T-helper 17 cell (primary cell): ENCODE data around the gene ANKRD26. TPM values are rescaled to one million over a fixed set of nuclear protein-coding genes. Genes with fewer than 3 reads are reported as not detected.
A peak's percentile ranks its signal among the peaks of the same experiment; 100 is the strongest.

Experiments used
- ATAC-seq: fragments of 150-1000 bp; cut with Tn5 transposase; 2 replicates; pipeline ENCODE4 v1.10.0; 2021; ENCODE audit warnings: mild to moderate bottlenecking, moderate library complexity
- DNase-seq, 3 donors: peaks; one replicate each; pipeline versions ENCODE4 v3.0.0 to v3.0.0-alpha.2; 2020 to 2021
- H3K9me3 ChIP-seq: one replicate; pipeline ENCODE4 v1.7.0; 2013; ENCODE audit warnings: low read length, mild to moderate bottlenecking; ENCODE audit not compliant: control insufficient read depth, poor library complexity, severe bottlenecking
- H3K27ac Mint-ChIP-seq: one replicate; pipeline ENCODE4 v1.8.0; 2022; ENCODE audit warnings: mild to moderate bottlenecking, moderate library complexity, mixed read lengths
- H3K27me3 Mint-ChIP-seq: one replicate; pipeline ENCODE4 v1.8.0; 2022; ENCODE audit warnings: mixed read lengths
- H3K36me3 Mint-ChIP-seq: one replicate; pipeline ENCODE4 v1.8.0; 2022; ENCODE audit warnings: low read depth, mixed read lengths
- H3K4me1 Mint-ChIP-seq: one replicate; pipeline ENCODE4 v1.8.0; 2022; ENCODE audit warnings: mild to moderate bottlenecking, mixed read lengths
- H3K4me3 Mint-ChIP-seq: one replicate; pipeline ENCODE4 v1.8.0; 2022; ENCODE audit warnings: mild to moderate bottlenecking, moderate library complexity, mixed read lengths
- total RNA-seq, 4 donors: library from RNA in 2 of 4; stranded (reverse) in 2 of 4; gene quantifications; one replicate each; pipeline ENCODE4 v1.2.3 and lab custom pipeline; 2022 to 2026

Gene ANKRD26
- 1 to 10 TPM; 4.4 to 5.3 TPM for total RNA-seq
- 30.5 to 34.6 reads per million in 2 donors for total RNA-seq (lab: John Stamatoyannopoulos, UW)

- peak; percentile 94 to 96 (median 96) for DNase-seq
- H3K4me3 Mint-ChIP-seq = peak within 1 kb of the TSS; percentile 96
Measured at GRCh38 chr10:27099916-27100812, at the start of gene ANKRD26. Gene ANKRD26 (minus strand): TSS chr10:27100494. CDS start chr10:27100326, 168 bp downstream.

GRCh38 chr10:27147701-27148100, 47.4 kb upstream of the ANKRD26 start:
- H3K36me3 Mint-ChIP-seq = peaks cover 3% of the 10 kb centered on the region
- H3K27ac Mint-ChIP-seq = peak overlapping the region; percentile 87
- no peaks in the 10 kb centered on the region for H3K9me3 ChIP-seq
- H3K4me1 Mint-ChIP-seq = peaks cover 32% of the 10 kb centered on the region
- DNase-seq (no peak), ATAC-seq (no peak)
- H3K4me3 Mint-ChIP-seq = no peak overlapping the region
- no peaks in the 10 kb centered on the region for H3K27me3 Mint-ChIP-seq

More at GRCh38 chr10:27099916-27100812, at the start of gene ANKRD26:
- Mint-ChIP-seq H3K36me3 (peaks cover 3% of the 10 kb centered on the region), H3K27ac (peak within 1 kb of the TSS; percentile 97), H3K27me3 (peaks cover 5% of the 10 kb centered on the region), H3K4me1 (peaks cover 32% of the 10 kb centered on the region)
- peak; percentile 68 for ATAC-seq
- no peaks in the 10 kb centered on the region for H3K9me3 ChIP-seq

- DNase-seq = no peak
- no peaks in the 10 kb centered on the region for H3K9me3 ChIP-seq
- H3K36me3 Mint-ChIP-seq = peaks cover 3% of the 10 kb centered on the region
- no peaks in the 10 kb centered on the region for H3K27me3 Mint-ChIP-seq
- H3K4me1 Mint-ChIP-seq = peaks cover 18% of the 10 kb centered on the region
- no peak overlapping the region for H3K4me3 Mint-ChIP-seq
- peak overlapping the region; percentile 56 for H3K27ac Mint-ChIP-seq
- peak; percentile 66 for ATAC-seq
Measured at GRCh38 chr10:27145937-27146336, 45.6 kb upstream of the ANKRD26 start.

GRCh38 chr10:27143686-27144085, 43.4 kb upstream of the ANKRD26 start:
- H3K27me3 Mint-ChIP-seq = no peaks in the 10 kb centered on the region
- peaks cover 17% of the 10 kb centered on the region for H3K4me1 Mint-ChIP-seq
- ATAC-seq = no peak
- peaks cover 3% of the 10 kb centered on the region for H3K36me3 Mint-ChIP-seq
- peak overlapping the region; percentile 59 for H3K27ac Mint-ChIP-seq
- DNase-seq = no peak
- no peaks in the 10 kb centered on the region for H3K9me3 ChIP-seq
- H3K4me3 Mint-ChIP-seq = no peak overlapping the region

GRCh38 chr10:27138277-27138676, 38.0 kb upstream of the ANKRD26 start:
- H3K9me3 ChIP-seq = no peaks in the 10 kb centered on the region
- peaks cover 5% of the 10 kb centered on the region for H3K36me3 Mint-ChIP-seq
- DNase-seq (no peak), ATAC-seq (no peak)
- H3K27me3 Mint-ChIP-seq = no peaks in the 10 kb centered on the region
- H3K4me3 Mint-ChIP-seq = no peak overlapping the region
- peaks cover 11% of the 10 kb centered on the region for H3K4me1 Mint-ChIP-seq
- H3K27ac Mint-ChIP-seq = peak overlapping the region; percentile 34

GRCh38 chr10:27134371-27134770, 34.1 kb upstream of the ANKRD26 start:
- Mint-ChIP-seq H3K27me3 (no peaks in the 10 kb centered on the region), H3K4me3 (no peak overlapping the region), H3K36me3 (peaks cover 18% of the 10 kb centered on the region), H3K27ac (peak overlapping the region; percentile 59), H3K4me1 (peaks cover 23% of the 10 kb centered on the region)
- ATAC-seq (no peak), DNase-seq (no peak)
- H3K9me3 ChIP-seq = no peaks in the 10 kb centered on the region

- Mint-ChIP-seq H3K27me3 (no peaks in the 10 kb centered on the region), H3K4me3 (no peak overlapping the region), H3K4me1 (peaks cover 9% of the 10 kb centered on the region), H3K27ac (no peak overlapping the region), H3K36me3 (peaks cover 8% of the 10 kb centered on the region)
- no peak for DNase-seq
- ATAC-seq = no peak
- H3K9me3 ChIP-seq = no peaks in the 10 kb centered on the region
Measured at GRCh38 chr10:27108165-27108564, 7.9 kb upstream of the ANKRD26 start.

GRCh38 chr10:27104919-27105318, 4.6 kb upstream of the ANKRD26 start:
- Mint-ChIP-seq H3K27me3 (peaks cover 5% of the 10 kb centered on the region), H3K27ac (peak overlapping the region; percentile 63), H3K36me3 (peaks cover 5% of the 10 kb centered on the region), H3K4me3 (no peak overlapping the region), H3K4me1 (peaks cover 31% of the 10 kb centered on the region)
- no peak for DNase-seq
- no peak for ATAC-seq
- H3K9me3 ChIP-seq = no peaks in the 10 kb centered on the region

- Mint-ChIP-seq H3K4me3 (peak overlapping the region; percentile 96), H3K27ac (peak overlapping the region; percentile 97), H3K27me3 (peaks cover 5% of the 10 kb centered on the region), H3K4me1 (peaks cover 34% of the 10 kb centered on the region), H3K36me3 (peaks cover 3% of the 10 kb centered on the region)
- DNase-seq = peak in 1 of 3 donors; percentile 15
- ATAC-seq = peak; percentile 51
- no peaks in the 10 kb centered on the region for H3K9me3 ChIP-seq
Measured at GRCh38 chr10:27100813-27101347, 586 bp upstream of the ANKRD26 start.

- Mint-ChIP-seq H3K4me3 (peak overlapping the region; percentile 96), H3K36me3 (peaks cover 3% of the 10 kb centered on the region), H3K4me1 (peaks cover 27% of the 10 kb centered on the region), H3K27ac (peak overlapping the region; percentile 97), H3K27me3 (peaks cover 5% of the 10 kb centered on the region)
- no peaks in the 10 kb centered on the region for H3K9me3 ChIP-seq
- DNase-seq (no peak), ATAC-seq (no peak)
Measured at GRCh38 chr10:27099448-27099847, 846 bp downstream of the ANKRD26 start.

- H3K4me1 Mint-ChIP-seq = no peaks in the 10 kb centered on the region
- H3K4me3 Mint-ChIP-seq = no peak overlapping the region
- no peaks in the 10 kb centered on the region for H3K9me3 ChIP-seq
- ATAC-seq (no peak), DNase-seq (no peak)
- H3K36me3 Mint-ChIP-seq = no peaks in the 10 kb centered on the region
- no peaks in the 10 kb centered on the region for H3K27me3 Mint-ChIP-seq
- H3K27ac Mint-ChIP-seq = no peak overlapping the region
Measured at GRCh38 chr10:27088119-27089044, 11.9 kb downstream of the ANKRD26 start.

GRCh38 chr10:27072436-27073114, 27.7 kb downstream of the ANKRD26 start:
- no peaks in the 10 kb centered on the region for H3K9me3 ChIP-seq
- H3K36me3 Mint-ChIP-seq = peaks cover 15% of the 10 kb centered on the region
- H3K27ac Mint-ChIP-seq = no peak overlapping the region
- no peaks in the 10 kb centered on the region for H3K27me3 Mint-ChIP-seq
- H3K4me3 Mint-ChIP-seq = no peak overlapping the region
- ATAC-seq = no peak
- H3K4me1 Mint-ChIP-seq = peaks cover 10% of the 10 kb centered on the region
- no peak for DNase-seq
